GM18867 (cell line): Measurements from ENCODE around the gene CPM.
"Not testable (repeated sequence)": the region's sequence is repeated elsewhere in the genome, so short reads cannot be mapped to it uniquely, and the experiment has no call there.

Experiments used
- ATAC-seq: cut with Tn5 transposase; IDR thresholded peaks from one replicate; pipeline ENCODE4 v1.9.1; 2021; ENCODE audit warnings: mild to moderate bottlenecking, moderate library complexity; ENCODE audit not compliant: unreplicated experiment

Gene CPM

DNA sequence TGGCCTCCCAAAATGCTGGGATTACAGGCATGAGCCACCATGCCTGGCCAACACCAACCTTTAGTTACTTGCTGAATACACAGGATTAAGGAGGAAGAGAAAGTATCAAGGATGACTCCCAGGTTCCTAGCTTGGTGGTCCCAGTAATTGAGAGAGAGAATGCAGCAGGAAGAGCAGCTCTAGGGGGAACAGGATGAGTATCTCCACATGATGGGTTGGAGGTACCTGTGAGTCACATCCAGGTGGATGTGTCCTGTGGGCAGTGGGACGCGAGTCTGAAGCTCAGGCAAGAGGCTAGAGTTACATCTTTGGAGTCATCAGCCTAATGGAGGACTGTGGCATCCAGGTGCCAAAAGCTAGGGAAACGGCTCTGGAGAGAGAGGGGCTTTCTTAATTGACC lies 77.9 kb downstream of the CPM start:
- ATAC-seq: no peak

DNA sequence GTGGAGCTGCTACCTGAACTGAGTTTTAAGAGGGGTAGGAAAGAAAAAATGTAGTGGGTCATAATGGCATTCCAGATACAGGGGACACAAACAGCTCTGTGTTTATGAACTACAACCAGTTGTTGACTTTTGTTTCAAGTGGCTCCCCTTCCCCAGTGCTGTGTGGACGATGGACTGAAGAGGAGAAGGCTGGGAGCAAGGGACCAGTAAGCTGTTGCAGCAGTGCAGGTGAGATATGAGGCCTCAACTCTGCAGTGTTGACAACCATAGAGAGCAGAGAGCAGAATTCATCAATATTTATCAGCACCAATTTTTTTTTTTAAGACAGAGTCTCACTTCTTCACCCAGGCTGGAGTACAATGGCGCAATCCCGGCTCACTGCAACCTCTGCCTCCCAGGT lies 78.4 kb downstream of the CPM start:
- ATAC-seq: no peak

DNA sequence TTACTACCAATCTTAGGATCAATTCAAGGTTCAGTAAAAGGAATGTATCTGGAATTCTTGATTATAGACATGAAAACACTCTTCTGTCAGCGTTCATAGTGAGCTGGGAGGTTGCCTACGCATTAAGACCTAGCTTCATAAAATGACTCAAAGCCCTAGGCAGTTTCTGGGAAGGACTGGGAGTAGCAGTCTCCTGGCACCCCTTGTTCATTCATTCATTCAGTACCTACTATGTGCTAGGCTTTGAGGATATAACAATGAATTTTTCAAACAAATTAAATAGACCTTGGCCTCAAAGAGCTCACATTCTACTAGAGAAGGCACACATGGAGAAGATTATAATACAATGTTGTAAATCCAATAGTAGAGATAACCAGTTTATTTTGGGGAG lies 78.9 kb downstream of the CPM start:
- no peak for ATAC-seq

DNA sequence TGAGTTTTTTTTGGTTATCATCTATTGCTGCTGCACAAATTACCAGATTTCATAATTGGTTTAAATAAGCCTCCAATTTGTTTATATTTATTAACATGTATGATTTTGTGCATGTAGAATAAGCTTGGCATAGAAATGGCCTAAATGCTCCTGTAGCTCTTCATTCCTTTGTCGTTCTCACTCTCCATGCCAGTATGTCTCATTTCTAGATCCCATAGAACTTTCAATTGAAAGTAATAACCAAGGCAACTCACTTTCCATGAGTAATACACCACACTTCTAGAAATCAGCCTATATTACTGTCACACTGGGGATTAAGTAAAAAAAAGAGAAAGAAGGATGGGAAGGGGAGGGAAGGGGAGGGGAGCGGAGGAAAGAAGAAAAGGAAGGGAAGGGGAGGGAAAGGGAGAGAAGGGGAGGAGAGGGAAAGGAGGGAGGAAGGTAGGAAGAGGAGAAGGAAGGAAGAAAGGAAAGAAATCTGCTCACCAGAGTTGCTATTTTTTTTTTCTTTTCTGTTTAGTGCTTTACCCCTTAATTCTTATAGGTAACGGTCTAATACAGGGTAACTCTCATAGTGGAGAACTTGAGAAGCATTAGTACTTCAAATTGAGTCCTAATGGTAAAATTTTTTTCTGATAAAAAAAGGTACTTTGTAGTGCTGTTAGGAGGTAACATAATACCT lies 79.4 kb downstream of the CPM start:
- ATAC-seq: no peak

DNA sequence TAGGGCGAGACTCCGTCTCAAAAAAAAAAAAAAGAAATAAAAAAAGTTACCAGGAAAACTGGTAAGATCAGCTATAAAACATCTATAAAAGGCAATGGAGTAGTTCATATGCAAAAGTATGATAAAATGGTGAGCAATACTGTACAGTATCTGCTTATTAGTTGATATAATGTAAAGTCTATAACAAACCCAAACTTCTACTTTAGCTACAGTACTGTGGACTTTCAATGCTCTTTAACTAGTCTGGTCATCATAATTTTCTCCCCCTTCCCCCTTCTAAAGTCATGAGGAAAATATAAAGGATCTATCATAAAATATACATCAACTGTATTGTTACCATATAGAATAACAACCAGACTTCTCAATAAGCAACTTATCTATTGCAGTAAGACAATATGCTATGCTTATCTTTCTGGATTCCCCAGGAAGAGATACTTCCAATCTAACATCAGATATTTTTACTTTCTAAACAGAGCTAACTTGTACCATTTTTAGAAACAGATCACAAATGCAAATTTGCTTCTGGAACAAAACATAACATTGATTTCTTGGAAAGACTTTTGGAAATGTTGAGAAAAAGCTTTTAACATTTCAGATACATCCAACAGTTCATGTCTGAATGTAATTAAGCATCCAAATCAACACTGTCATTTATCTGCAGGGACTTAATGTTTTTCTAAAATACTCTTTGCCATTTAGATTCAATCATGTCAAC lies 81.2 kb downstream of the CPM start:
- ATAC-seq: no peak

DNA sequence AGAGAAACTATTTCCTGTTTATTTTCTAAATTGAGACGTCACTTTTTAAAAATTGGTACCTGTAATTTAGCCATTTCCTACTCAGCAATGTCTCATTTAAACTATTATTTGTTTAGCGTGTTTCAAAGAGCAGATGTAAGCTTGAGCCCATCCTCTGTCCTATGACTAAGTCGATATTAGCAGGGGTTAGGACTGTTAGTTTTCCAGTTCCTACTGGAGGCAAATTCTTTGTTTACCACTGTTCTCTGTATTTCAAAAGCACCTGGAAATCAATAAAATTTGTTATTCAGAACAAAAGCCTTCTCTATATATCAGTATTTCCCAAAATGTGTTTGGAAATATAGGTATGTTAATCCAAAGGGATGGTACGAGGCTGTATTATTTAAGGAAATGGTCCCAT lies 82.6 kb downstream of the CPM start:
- ATAC-seq: no peak

DNA sequence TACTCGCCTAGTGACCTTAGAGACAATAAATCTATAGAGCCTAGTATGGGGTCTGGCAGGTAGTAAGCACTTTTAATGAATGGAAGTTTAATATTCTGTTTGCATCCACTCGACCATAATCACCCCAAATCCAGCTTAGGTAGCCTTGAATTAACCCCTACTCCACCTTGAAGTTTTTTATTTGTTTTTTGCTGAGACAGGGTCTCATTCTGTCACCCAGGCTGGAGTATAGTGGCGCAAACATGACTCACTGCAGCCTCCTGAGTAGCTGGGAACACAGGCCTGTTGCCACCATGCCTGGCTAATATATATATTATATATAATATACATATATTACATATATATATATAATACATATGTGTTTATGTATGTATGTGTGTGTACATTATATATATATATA lies 86.2 kb downstream of the CPM start:
- ATAC-seq: no peak

DNA sequence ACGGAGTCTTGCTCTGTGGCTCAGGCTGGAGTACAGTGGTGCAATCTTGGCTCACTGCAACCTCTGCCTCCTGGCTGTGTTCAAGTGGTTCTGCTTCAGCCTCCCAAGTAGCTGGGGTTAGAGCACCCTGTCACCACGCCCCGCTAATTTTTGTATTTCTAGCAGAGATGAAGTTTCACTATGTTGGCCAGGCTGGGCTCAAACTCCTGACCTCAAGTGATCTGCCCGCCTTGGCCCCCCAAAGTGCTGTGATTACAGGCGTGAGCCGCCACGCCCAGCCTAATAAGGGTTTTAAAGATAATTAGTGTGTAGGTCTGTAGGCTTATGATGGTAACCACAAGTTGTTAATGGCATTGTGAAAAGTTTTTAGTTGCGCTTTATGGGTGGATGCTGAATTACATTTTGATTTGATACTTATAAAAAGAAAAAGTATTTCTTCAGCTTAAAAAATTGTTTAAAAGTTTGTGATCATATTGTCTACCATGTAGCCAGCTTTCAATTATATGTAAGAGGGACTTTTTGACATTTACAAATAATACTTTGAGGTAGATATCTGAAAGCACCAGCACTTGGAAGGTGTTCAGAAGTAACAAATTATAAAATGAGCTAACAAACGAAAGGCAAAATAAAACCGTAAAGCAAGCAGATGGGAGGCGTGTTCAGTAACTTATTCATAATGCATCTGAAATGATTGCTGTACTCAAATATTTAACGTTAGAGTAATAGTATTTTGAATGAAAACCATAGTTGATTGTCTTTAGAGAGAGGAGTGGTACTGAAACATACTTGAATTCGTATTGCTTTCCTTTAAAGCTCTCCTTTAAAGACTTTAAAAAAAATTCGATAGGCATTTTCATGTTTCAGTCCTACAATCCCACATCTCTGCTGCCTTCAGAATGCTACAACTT lies 87.9 kb downstream of the CPM start:
- no peak for ATAC-seq

DNA sequence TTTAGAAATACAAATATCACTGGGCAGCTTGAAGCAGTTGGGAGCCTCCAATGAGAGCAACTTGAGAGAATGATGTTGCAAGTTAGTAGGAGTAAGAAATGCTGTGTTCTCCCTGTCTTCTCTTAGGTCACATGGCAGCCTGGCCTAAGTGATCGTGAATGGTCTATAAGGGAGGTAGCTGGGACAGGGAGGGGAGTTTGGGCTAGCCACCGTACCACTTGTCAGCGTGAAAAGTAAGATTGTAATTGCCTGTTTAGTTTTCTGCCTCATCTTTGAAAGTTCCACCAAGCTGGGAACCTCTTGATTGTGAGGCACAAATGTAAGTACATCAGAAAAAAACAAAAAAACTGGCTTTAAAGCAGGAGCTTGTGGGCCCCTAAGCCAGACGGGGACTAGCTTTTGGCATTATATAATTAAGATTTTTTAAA lies 88.6 kb downstream of the CPM start:
- ATAC-seq: no peak

DNA sequence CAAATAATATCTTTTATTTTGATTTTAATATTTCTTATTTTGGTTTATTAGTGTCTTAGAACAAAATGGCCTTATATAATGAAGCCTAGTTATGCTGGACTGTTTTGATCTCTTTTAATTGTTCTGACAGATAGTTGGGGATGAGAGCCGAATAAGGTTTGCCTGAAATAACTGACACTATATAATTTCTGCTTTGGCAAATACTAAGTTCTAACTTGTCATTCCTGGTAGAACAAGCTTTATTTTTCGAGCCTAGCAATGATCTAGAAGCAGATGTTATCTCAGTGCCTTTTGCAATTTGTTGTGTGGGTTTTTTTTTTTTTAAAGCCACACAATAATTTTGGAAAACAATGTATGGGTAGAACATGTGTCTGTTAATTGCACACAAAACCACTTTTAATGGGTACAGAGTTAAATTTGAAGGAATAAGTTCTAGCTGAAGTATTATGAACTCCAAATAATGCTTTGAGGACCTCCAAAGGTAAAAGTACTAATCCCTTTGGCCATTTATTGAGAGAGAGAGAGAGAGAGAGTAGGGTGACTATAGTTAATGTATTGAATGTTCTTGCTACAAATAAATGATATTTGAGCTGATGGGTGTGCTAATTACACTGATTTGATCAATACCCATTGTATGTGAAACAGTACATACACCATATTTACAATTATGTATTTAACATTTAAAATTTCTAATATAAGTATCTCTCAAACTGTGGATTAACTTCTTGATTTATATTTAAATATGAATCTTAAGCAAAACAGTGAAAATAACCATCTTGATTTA lies 90.0 kb downstream of the CPM start:
- no peak for ATAC-seq

DNA sequence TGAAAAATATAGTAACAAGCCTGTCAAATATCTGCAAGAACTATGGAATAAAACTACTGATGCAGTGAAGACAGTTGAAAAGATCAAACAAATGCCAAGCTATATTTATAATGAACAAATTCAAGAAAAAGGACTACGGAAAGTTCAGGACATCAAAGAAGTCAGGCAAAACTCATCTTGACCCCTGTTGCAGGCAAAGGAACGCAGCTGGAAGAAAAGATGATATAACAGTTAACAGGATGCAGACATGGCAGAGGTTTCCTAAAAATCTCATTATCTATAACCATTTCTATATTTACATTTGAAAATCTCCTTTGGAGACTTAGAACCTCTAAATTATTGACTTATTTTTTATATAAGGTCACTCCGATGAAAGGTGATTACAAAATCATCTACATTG lies 90.8 kb downstream of the CPM start:
- no peak for ATAC-seq

DNA sequence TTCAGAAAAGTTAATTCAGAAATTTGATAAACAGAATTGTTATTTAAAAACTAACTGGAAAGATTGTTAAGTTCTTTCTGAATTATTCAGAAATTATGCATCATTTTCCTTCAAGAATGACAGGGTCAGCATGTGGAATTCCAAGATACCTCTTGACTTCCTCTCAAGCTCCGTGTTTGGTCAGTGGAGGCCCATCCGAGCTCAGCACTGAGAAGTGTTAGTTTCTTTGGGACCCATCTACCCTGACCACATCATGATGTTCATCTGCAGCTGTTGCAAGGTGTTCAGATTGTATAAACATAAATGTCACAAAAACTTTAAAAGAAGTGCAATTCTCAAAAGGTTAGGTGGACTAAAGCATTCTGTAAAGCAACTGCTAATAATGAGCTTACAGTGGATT lies 91.3 kb downstream of the CPM start:
- ATAC-seq: no peak

DNA sequence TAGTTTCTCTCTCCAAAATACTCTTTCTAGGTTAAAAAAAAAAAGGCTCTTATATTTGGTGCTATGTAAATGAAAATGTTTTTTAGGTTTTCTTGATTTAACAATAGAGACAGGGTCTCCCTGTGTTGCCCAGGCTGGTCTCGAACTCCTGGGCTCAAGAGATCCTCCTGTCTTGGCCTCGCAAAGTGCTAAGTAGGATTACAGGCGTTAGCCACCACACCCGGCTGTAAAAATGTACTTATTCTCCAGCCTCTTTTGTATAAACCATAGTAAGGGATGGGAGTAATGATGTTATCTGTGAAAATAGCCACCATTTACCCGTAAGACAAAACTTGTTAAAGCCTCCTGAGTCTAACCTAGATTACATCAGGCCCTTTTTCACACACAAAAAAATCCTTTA lies 91.8 kb downstream of the CPM start:
- not testable (repeated sequence) for ATAC-seq

DNA sequence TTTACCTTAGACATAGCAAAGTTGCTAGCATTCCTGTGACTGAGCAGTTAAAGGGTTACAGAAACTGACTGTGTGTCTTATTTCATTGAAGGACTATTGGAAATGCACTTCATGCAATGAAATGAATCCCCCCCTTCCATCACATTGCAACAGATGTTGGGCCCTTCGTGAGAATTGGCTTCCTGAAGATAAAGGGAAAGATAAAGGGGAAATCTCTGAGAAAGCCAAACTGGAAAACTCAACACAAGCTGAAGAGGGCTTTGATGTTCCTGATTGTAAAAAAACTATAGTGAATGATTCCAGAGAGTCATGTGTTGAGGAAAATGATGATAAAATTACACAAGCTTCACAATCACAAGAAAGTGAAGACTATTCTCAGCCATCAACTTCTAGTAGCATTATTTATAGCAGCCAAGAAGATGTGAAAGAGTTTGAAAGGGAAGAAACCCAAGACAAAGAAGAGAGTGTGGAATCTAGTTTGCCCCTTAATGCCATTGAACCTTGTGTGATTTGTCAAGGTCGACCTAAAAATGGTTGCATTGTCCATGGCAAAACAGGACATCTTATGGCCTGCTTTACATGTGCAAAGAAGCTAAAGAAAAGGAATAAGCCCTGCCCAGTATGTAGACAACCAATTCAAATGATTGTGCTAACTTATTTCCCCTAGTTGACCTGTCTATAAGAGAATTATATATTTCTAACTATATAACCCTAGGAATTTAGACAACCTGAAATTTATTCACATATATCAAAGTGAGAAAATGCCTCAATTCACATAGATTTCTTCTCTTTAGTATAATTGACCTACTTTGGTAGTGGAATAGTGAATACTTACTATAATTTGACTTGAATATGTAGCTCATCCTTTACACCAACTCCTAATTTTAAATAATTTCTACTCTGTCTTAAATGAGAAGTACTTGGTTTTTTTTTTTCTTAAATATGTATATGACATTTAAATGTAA lies 93.5 kb downstream of the CPM start:
- no peak for ATAC-seq

DNA sequence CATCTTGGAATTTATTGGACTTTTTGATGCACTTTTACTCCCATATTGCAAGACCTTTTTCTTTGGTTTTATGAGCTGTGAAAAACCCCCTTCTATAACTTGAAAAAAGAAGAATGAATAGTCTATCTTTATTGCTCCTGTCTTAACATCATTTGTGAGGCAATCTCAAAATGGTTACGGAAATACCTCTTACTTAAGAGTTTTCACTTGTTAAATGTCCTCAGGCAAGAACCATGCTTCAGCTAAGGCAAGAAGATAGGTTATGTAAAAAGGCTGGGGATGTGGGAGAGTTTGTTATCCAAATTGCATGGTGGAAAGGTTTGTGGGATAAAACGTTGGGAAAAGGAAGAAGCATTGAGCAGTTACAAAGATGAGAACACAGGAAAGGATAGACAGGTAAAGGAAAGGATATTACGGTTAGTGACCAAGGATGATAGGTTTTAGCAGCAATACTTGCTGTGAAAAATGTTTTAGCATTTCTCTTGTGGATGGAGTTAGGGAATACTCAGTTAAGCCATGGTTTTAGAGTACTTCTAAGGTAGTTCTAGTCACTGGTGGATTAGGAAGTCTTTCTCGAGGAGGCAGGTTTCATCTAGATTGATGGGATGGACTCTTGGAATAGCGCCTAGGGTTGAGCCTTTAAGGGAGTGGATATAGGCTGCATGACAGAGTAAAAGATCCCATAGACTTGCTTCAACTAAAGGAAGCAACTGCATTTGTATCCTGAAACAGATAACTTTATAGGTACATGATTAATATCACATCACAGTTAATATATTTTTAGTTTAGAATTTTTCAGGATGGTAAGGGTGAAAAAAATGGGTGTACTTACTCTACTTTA lies 94.7 kb downstream of the CPM start:
- ATAC-seq: no peak

DNA sequence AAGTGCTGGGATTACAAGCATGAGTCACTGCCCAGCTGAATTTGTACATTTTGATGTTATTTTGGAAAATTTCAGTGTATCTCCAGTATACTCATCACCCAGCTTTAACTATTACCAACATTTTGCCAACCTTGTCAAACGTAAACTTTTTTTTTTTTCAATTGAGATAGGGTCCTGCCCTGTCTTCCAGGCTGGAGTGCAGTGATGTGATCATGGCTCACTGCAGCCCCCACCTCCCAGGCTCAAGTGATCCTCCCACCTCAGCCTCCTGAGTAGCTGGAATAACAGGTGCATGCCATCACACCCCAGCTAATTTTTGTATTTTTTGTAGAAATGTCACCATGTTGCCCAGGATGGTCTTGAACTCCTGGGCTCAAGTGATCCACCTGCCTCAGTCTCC lies 95.8 kb downstream of the CPM start:
- ATAC-seq: no peak

DNA sequence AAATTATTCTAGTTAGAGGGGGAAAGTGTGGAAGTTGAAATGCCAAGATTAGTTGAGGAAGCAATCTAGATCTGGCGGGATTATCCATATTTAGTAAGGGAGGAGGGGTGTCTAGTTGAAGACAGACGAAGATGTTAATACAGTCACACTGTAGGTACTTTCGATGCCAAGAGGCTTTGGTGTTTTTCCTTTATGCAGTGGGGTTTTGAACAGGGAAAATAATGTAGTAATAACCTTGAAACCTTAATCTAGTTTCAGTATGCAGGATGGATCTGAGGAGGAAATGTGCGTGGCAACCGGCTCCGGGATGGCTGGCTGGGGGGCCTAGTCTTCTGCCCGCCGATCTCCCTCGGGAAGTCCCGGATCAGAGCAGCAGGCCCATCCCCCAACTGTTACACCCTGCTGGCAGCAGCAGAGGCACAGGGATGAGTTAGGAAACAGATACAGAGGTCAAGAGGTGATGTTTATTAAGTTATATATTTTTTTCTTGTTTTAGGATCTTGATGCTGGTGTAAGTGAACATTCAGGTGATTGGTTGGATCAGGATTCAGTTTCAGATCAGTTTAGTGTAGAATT lies 97.5 kb downstream of the CPM start:
- no peak for ATAC-seq

DNA sequence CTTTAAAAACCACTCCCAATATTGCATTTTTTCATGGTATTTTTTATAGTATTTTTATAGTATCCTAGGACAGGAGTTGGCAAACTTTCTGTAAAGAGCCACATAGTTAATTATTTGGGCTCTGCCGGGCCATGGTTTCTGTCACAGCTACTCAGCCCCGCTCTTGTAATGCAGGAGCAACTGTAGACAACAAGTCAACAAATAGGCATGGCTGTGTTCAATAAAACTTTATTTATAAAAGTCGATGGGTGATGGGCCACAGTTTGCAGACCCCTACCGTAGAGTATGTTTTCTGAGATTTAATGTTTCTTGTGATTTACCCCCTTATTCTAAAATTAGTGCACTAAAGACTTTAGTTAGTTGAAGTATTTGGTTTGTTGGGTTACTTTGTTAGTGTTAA lies 99.5 kb downstream of the CPM start:
- ATAC-seq: no peak

DNA sequence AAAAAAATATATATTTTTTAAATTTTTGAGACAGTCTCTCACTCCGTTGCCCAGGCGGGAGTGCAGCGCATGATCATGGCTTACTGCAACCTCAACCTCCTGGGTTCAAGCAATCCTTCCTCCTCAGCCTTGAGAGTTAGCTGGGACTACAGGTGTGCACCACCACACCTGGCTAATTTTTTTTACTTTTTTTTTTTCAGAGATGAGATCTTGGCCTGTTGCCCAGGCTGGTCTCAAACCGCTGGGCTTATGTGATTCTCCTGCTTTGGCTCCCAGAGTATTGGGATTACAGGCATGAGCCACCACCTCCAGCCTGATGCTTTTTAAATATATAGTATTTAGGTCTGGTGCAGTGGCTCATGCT lies 100.5 kb downstream of the CPM start:
- no peak for ATAC-seq
